Stomach (tissue), 4 donors: ENCODE measurements around the gene CCL21.

Experiments used
- CTCF ChIP-seq, 7 experiments: fragments of 450-650 bp in 4 of 7; fragments of 200-600 bp in 3 of 7; sonication (generic) in 3 of 7; IDR thresholded peaks; one replicate each; pipeline ENCODE4 v1.5.1; 2016 to 2019; ENCODE audit warnings: antibody characterized with exemption in 7 of 7, control low read depth in 2 of 7, mild to moderate bottlenecking in 1 of 7
- POLR2A ChIP-seq, 4 donors: fragments of 450-650 bp; IDR thresholded peaks; one replicate each; pipeline ENCODE4 v1.6.1; 2016; ENCODE audit warnings: antibody characterized with exemption in 4 of 4, control low read depth in 2 of 4, mild to moderate bottlenecking in 1 of 4, moderate library complexity in 1 of 4

GRCh38 chr9:34665067-34665380 is 44.9 kb downstream of the CCL21 start:
- TF ChIP-seq CTCF (IDR thresholded peaks at IDR 0.05) (no peak), POLR2A (IDR thresholded peaks at IDR 0.05) (no peak)
